AG08395 (cell line): ENCODE measurements around the gene RAB6B.
A peak's percentile ranks its signal among the peaks of the same experiment; 100 is the strongest.

Source experiments
- DNase-seq: peaks from one replicate; pipeline ENCODE4 v3.0.0; 2012; ENCODE audit warnings: mixed read lengths, low spot score

Gene RAB6B

GRCh38 chr3:133835961-133836360 lies 59.7 kb downstream of the RAB6B start:
- DNase-seq = no peak

- DNase-seq = no peak
Measured at GRCh38 chr3:133835418-133835743, 60.3 kb downstream of the RAB6B start.

- DNase-seq = no peak
Measured at GRCh38 chr3:133834621-133835417, 60.9 kb downstream of the RAB6B start.

GRCh38 chr3:133833880-133834620 lies 61.6 kb downstream of the RAB6B start:
- no peak for DNase-seq

- no peak for DNase-seq
Measured at GRCh38 chr3:133833267-133833666, 62.4 kb downstream of the RAB6B start.

GRCh38 chr3:133832802-133833144 lies 62.9 kb downstream of the RAB6B start:
- no peak for DNase-seq

GRCh38 chr3:133831966-133832801 lies 63.5 kb downstream of the RAB6B start:
- DNase-seq = no peak

GRCh38 chr3:133830071-133830470 lies 65.6 kb downstream of the RAB6B start:
- no peak for DNase-seq

- DNase-seq = no peak
Measured at GRCh38 chr3:133829310-133829707, 66.4 kb downstream of the RAB6B start.

- no peak for DNase-seq
Measured at GRCh38 chr3:133828576-133829309, 66.9 kb downstream of the RAB6B start.

- DNase-seq = no peak
Measured at GRCh38 chr3:133827684-133828083, 68.0 kb downstream of the RAB6B start.

- no peak for DNase-seq
Measured at GRCh38 chr3:133827136-133827535, 68.5 kb downstream of the RAB6B start.

- DNase-seq = no peak
Measured at GRCh38 chr3:133825969-133826727, 69.5 kb downstream of the RAB6B start.

GRCh38 chr3:133824961-133825485 lies 70.7 kb downstream of the RAB6B start:
- no peak for DNase-seq

- DNase-seq = peak; percentile 90
Measured at GRCh38 chr3:133821767-133822638, 73.7 kb downstream of the RAB6B start.

- DNase-seq = no peak
Measured at GRCh38 chr3:133820889-133821675, 74.6 kb downstream of the RAB6B start.

GRCh38 chr3:133820129-133820528 lies 75.6 kb downstream of the RAB6B start:
- DNase-seq = no peak

GRCh38 chr3:133815386-133815785 lies 80.3 kb downstream of the RAB6B start:
- no peak for DNase-seq

GRCh38 chr3:133812872-133813271 lies 82.8 kb downstream of the RAB6B start:
- DNase-seq = peak; percentile 62
